ENCODE data around the gene HPCAL4.

Gene HPCAL4

DNA sequence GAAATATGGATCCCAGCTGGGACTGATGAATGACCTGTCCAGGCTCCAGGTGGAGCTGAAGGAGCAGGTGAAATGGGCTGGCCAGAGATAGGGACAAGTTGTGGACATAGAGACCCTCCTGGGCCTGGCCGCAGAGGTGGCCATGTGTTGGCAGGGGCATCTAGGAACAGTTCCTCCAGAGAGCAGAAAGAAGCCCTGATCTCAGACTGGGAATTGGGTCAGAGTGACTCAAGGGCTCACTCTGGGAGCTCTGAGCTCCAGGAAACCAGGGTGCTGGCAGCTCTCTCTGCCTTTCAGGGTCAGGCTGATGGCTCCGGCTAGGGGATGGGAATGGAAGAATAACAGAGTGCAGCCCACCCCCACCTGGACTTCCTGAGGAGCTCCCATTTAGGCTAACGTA is 22.3 kb downstream of the HPCAL4 start:
- TF ChIP-seq, protein P1, sequence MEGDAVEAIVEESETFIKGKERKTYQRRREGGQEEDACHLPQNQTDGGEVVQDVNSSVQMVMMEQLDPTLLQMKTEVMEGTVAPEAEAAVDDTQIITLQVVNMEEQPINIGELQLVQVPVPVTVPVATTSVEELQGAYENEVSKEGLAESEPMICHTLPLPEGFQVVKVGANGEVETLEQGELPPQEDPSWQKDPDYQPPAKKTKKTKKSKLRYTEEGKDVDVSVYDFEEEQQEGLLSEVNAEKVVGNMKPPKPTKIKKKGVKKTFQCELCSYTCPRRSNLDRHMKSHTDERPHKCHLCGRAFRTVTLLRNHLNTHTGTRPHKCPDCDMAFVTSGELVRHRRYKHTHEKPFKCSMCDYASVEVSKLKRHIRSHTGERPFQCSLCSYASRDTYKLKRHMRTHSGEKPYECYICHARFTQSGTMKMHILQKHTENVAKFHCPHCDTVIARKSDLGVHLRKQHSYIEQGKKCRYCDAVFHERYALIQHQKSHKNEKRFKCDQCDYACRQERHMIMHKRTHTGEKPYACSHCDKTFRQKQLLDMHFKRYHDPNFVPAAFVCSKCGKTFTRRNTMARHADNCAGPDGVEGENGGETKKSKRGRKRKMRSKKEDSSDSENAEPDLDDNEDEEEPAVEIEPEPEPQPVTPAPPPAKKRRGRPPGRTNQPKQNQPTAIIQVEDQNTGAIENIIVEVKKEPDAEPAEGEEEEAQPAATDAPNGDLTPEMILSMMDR (IDR thresholded peaks at IDR 0.05) = no peak

DNA sequence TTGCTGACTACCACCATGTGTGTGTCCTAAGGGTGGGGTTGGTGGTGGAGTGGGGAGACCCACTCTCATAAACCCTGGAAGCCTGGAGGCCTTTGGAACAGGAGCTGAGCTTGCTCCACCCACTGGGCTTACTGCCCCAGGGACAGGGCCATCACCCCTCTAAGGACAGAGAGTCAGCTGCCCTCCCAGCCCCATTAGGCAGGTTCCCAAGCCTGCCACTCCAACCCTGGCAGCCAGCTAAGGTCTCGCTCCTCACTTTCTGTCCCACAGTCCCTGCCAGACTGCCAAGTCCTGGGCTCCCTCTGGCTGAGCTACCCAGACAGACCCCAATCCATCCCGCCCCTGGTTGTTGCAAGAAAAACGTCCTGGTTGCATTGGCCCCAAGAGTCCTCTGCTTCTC is 23.1 kb downstream of the HPCAL4 start:
- TF ChIP-seq, protein P1 (IDR thresholded peaks at IDR 0.05) = no peak

DNA sequence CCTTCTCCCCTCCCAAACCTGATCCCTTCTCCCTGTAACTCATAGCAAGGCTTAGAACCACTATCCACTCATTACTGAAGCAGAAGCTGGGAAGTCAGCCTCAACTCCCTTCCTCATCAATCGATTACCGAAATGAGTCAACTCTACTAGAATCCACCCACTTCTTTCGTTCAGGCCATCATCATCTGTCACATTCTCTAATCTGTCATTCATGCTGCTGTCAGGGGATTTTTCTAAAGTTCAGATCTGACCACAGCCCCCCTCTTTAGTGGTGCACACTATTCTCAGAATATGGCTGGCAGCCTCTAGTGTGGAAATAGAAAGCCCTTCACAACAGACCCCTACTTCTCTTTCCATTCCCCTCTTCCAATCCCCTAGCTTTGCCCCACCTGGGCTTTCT is 24.5 kb downstream of the HPCAL4 start:
- TF ChIP-seq, protein P1 (IDR thresholded peaks at IDR 0.05) = no peak

DNA sequence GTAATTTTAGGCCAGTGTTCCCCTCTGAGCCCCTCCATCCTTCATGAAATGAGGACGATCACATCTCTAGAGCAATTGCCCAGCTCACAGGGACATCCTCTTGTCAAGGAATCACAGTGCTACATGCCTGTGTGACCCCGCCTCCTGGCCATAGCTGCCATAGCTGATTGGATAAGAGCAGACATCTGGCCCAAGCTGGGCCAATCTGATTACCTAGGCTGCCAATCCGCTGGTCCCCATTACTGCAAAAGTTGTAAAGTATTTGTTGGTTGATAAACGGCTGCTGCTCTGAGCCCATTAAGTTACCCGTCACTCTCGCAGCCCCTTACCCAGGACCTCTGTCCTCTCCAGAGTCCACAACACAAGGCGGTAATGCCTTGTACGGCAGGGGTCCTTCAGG is 27.7 kb downstream of the HPCAL4 start:
- TF ChIP-seq, protein P1 (IDR thresholded peaks at IDR 0.05) = no peak

DNA sequence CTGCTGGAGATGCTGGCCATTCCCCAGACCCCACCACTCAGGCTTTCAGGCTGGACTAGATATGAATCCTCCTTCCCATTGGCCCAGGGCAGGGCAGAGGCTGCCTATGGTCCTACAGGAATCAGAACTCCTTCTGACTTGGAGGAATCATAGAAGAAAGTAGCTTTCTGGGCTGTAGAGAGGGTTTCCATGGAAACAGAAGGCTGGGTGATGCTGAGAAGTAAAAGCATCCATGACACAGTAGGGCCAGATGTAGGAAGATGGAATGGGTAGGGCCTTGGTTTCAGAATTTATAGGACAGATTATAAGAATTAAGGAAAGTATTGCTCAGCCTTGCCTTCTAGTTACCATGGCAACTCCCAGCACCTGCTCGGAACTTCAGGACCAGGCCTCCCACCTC is 28.4 kb downstream of the HPCAL4 start:
- TF ChIP-seq, protein P1 (IDR thresholded peaks at IDR 0.05) = no peak

DNA sequence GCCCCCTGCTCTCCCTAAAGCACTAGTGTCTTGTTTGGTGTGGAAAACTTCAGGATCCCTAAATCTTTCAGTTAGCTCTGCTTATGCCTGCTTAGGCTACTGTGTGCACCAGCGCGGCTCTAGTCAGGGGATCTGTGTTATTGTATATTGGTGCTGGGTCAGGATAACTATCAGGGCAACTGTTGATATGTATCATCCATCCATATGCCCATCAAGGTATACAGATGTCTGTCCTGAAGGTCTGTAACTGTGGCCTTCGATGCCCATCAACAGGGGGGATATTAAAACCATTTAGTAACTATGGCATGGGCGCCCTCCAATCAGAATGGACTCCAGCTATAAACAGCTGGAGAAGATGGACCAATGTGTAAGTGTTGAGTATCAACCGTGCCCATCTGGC is 31.7 kb downstream of the HPCAL4 start:
- TF ChIP-seq, protein P1 (IDR thresholded peaks at IDR 0.05) = no peak

DNA sequence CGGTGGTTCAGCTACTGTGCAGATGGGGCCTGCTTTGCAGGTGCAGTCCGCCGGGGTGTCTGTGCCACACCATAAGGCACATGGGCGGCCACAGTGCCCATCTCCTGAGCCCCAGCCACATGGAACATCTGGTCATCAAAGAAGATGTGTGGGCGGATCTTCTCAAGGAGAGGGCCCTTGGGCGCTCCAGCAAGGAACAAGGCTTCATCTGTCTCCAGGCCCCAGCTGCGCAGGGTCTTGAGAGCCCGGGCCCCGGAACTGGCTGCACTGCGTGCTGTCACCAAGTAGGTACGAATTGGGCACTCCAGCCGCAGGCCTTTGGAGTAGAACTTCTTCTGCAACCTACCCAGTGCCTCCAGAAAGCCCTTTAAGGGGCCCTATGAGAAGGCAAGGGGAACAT is 32.1 kb downstream of the HPCAL4 start:
- TF ChIP-seq, protein P1 (IDR thresholded peaks at IDR 0.05) = no peak

DNA sequence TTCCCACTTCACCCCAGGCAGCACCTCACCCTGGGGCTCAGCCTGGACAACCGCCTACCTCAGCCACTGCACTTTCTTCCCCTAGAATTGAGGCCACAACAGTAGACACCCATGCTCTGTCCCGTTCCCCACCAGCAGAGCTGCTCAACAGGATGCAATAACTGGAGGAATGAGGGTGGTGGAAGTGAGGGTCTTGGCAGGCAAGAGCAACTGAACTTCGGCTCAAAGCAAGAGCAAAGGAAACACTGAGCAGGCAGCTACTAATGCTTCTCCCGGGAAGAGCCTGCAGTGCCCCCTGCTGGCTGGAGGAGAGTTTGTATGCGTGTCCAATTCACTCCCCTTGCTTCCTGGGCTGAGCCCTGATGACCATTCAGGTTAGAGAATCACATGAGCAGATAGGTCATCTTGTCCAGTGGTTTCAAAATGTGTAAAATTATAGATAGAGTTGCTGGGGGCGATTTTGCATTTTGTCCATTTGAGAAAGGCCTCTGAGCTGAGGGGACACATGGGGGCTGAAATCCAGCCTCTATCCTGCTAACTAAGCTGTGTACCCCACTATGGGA is 33.2 kb downstream of the HPCAL4 start:
- TF ChIP-seq, protein P1 (IDR thresholded peaks at IDR 0.05) = peak; percentile 93

All from LNCAP (cell line).